OCI-LY1 (cell line): ENCODE data around the gene NPAS3.

Experiments
- H2AFZ ChIP-seq: fragments of 200-600 bp; sonication (generic), shearing (Covaris generic); 2 replicates; pipeline ENCODE4 v1.6.0; 2014; ENCODE audit warnings: antibody characterized with exemption, mild to moderate bottlenecking, low read length
- H3F3A ChIP-seq: fragments of 200-600 bp; sonication (generic), shearing (Covaris generic); 2 replicates; pipeline ENCODE4 v1.6.0; 2014; ENCODE audit warnings: mild to moderate bottlenecking, antibody characterized with exemption, low read length, moderate library complexity; ENCODE audit not compliant: insufficient read depth
- H3K27ac ChIP-seq: fragments of 200-600 bp; sonication (generic); 2 replicates; pipeline ENCODE4 v1.5.1; 2014; ENCODE audit warnings: low read length, mixed run types, mild to moderate bottlenecking, low read depth; ENCODE audit not compliant: poor library complexity, severe bottlenecking
- H3K27me3 ChIP-seq: fragments of 200-600 bp; sonication (generic); 2 replicates; pipeline ENCODE4 v1.6.0; 2014; ENCODE audit warnings: antibody characterized with exemption, mild to moderate bottlenecking, low read length, moderate library complexity; ENCODE audit not compliant: insufficient read depth
- H3K36me3 ChIP-seq: fragments of 200-600 bp; sonication (generic); 2 replicates; pipeline ENCODE4 v1.6.1; 2014; ENCODE audit warnings: mild to moderate bottlenecking, antibody characterized with exemption, low read length, moderate library complexity, mixed read lengths; ENCODE audit not compliant: insufficient read depth
- H3K4me1 ChIP-seq: fragments of 200-600 bp; sonication (generic); 2 replicates; pipeline ENCODE4 v1.5.1; 2014; ENCODE audit warnings: mild to moderate bottlenecking, low read length, moderate library complexity; ENCODE audit not compliant: insufficient read depth, severe bottlenecking
- H3K4me2 ChIP-seq: fragments of 200-600 bp; sonication (generic), shearing (Covaris generic); 2 replicates; pipeline ENCODE4 v1.6.1; 2014; ENCODE audit warnings: low read length
- H3K4me3 ChIP-seq: fragments of 200-600 bp; sonication (generic); 2 replicates; pipeline ENCODE4 v1.5.1; 2014; ENCODE audit warnings: low read length, low read depth, mild to moderate bottlenecking, mixed read lengths; ENCODE audit not compliant: poor library complexity, severe bottlenecking
- H3K79me2 ChIP-seq: fragments of 200-600 bp; shearing (Covaris generic); 2 replicates; pipeline ENCODE4 v1.6.1; 2016; ENCODE audit warnings: mixed run types, low read length, mixed read lengths; ENCODE audit not compliant: insufficient read depth
- H3K9ac ChIP-seq: fragments of 200-600 bp; sonication (generic), shearing (Covaris generic); 2 replicates; pipeline ENCODE4 v1.6.1; 2014; ENCODE audit warnings: mild to moderate bottlenecking, low read length, mixed read lengths
- H3K9me2 ChIP-seq: fragments of 200-600 bp; sonication (generic), shearing (Covaris generic); 2 replicates; pipeline ENCODE4 v1.6.1; 2014; ENCODE audit warnings: low read depth, mild to moderate bottlenecking, low read length, mixed read lengths
- H3K9me3 ChIP-seq: fragments of 200-600 bp; shearing (Covaris generic); 2 replicates; pipeline ENCODE4 v1.6.1; 2014; ENCODE audit warnings: low read length, mixed read lengths
- H4K20me1 ChIP-seq: fragments of 200-600 bp; sonication (generic), shearing (Covaris generic); 2 replicates; pipeline ENCODE4 v1.6.0; 2016; ENCODE audit warnings: mild to moderate bottlenecking, low read length; ENCODE audit not compliant: insufficient read depth
- EZH2 ChIP-seq: fragments of 200-600 bp; sonication (generic), shearing (Covaris generic); IDR thresholded peaks from 2 replicates; pipeline ENCODE4 v1.8.0; 2017; ENCODE audit warnings: borderline replicate concordance, mixed run types, mild to moderate bottlenecking, antibody characterized with exemption, low read length, moderate library complexity, mixed read lengths
- TF ChIP-seq, protein P1 (sequence below): fragments of 200-600 bp; sonication (generic), shearing (Covaris generic); IDR thresholded peaks from 2 replicates; pipeline ENCODE4 v1.5.1; 2017; ENCODE audit warnings: mild to moderate bottlenecking, antibody characterized with exemption, low read length, moderate library complexity, mixed read lengths

NPAS3 gene

DNA sequence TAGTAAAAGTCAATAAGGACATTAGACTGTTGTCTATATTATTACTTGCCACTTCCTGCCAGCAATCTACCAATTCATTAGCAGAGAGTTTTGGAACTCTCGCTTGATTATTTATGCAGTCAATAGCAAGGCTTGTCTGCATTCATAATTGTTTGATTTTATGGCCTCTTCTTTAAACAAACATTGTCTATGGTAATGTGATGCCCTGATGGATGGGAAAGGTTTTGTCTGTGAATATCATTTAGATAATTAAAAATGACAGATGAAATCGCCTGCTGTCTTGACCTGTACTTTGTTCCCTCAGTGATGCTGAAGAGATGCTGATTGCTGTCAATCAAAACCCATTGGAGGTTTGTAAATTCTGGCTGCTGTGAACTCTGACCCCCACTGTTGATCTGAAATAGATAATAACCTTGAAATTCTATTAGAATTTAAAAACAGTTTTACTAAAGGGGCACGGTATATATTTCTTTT lies 455.3 kb downstream of the NPAS3 start:
- Histone ChIP-seq H4K20me1 (no peaks in the 10 kb centered on the region), H3K4me3 (no peak overlapping the region), H3K9ac (no peak overlapping the region), H3K4me2 (no peak overlapping the region), H3K27me3 (no peaks in the 10 kb centered on the region), H3K9me3 (no peaks in the 10 kb centered on the region), H3K79me2 (no peaks in the 10 kb centered on the region), H3K27ac (no peak overlapping the region), H3K9me2 (no peaks in the 10 kb centered on the region), H3F3A (no peaks in the 10 kb centered on the region), H3K36me3 (no peaks in the 10 kb centered on the region), H2AFZ (no peak overlapping the region), H3K4me1 (no peaks in the 10 kb centered on the region)
- TF ChIP-seq, protein P1, sequence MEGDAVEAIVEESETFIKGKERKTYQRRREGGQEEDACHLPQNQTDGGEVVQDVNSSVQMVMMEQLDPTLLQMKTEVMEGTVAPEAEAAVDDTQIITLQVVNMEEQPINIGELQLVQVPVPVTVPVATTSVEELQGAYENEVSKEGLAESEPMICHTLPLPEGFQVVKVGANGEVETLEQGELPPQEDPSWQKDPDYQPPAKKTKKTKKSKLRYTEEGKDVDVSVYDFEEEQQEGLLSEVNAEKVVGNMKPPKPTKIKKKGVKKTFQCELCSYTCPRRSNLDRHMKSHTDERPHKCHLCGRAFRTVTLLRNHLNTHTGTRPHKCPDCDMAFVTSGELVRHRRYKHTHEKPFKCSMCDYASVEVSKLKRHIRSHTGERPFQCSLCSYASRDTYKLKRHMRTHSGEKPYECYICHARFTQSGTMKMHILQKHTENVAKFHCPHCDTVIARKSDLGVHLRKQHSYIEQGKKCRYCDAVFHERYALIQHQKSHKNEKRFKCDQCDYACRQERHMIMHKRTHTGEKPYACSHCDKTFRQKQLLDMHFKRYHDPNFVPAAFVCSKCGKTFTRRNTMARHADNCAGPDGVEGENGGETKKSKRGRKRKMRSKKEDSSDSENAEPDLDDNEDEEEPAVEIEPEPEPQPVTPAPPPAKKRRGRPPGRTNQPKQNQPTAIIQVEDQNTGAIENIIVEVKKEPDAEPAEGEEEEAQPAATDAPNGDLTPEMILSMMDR = no peak
- no peak for TF ChIP-seq EZH2

DNA sequence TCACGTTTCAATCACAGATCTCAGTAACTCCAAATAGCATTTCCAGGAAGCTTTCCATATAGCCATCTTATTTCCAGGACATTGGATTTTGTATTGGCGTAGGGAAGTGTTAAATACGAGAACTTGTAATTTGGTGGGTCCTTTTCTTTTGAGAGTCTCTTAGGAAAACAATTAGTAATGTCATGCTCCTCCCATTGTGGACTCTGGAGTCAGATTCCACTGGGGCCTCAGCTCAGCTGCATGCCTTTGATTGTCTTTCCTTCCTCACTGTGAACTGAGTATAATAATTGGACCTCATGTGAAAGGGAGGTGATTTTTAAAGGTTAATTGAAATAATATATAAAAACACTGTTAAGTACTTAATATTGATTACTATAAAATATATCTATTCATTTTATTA lies 462.6 kb downstream of the NPAS3 start:
- Histone ChIP-seq H3K9me2 (no peaks in the 10 kb centered on the region), H3K27me3 (no peaks in the 10 kb centered on the region), H4K20me1 (no peaks in the 10 kb centered on the region), H3K4me3 (no peak overlapping the region), H3K9me3 (no peaks in the 10 kb centered on the region), H3K36me3 (no peaks in the 10 kb centered on the region), H3F3A (no peaks in the 10 kb centered on the region), H3K79me2 (no peaks in the 10 kb centered on the region), H3K27ac (no peak overlapping the region), H3K9ac (no peak overlapping the region), H3K4me2 (no peak overlapping the region), H2AFZ (no peak overlapping the region), H3K4me1 (no peaks in the 10 kb centered on the region)
- TF ChIP-seq, protein P1 = no peak
- no peak for TF ChIP-seq EZH2

DNA sequence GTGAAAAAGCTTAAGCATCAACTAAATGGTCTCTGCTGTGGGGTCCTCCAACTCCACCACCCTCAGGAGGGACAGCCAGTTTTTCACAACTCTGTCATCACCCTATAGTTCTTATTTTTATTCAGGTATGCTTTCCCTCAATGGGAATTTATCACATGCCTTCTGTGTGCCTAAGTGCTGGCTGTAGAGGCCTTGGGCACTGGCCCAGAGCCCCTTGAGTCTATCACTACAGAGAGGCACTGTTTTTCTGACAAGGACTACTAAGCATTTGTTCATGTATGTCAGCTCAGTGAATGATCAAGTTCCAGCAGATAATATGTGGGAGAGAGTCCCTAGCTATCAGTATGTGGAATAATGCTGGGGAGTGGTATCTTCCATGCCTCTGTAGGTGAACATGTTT lies 463.9 kb downstream of the NPAS3 start:
- H3K9me2 ChIP-seq = no peaks in the 10 kb centered on the region
- H3K9me3 ChIP-seq = no peaks in the 10 kb centered on the region
- H3K4me3 ChIP-seq = no peak overlapping the region

More for the DNA sequence above, 463.9 kb downstream of the NPAS3 start:
- no peaks in the 10 kb centered on the region for H3K4me1 ChIP-seq
- H3K27me3 ChIP-seq = no peaks in the 10 kb centered on the region
- no peak overlapping the region for H3K4me2 ChIP-seq
- H3K9ac ChIP-seq = no peak overlapping the region
- no peak overlapping the region for H3K27ac ChIP-seq
- H4K20me1 ChIP-seq = no peaks in the 10 kb centered on the region
- no peaks in the 10 kb centered on the region for H3K79me2 ChIP-seq
- H2AFZ ChIP-seq = no peak overlapping the region
- TF ChIP-seq, protein P1 = no peak
- no peaks in the 10 kb centered on the region for H3K36me3 ChIP-seq
- no peaks in the 10 kb centered on the region for H3F3A ChIP-seq
